ENCODE results near the gene CARD9. TPM values are rescaled to one million over a fixed set of nuclear protein-coding genes. Genes with fewer than 3 reads are reported as not detected.

Gene CARD9
- total RNA-seq, 2 donors from 2014 or later, result 0.15 to 1.1 TPM

- Histone ChIP-seq H3K27ac (no peak overlapping the region), H3K27me3 (no peaks in the 10 kb centered on the region), H3K4me3 (no peak overlapping the region), H3K9me3 (no peaks in the 10 kb centered on the region), H3K36me3 (peaks cover 50% of the 10 kb centered on the region), H3K4me1 (peaks cover 0 to 15% of the 10 kb centered on the region in 2 donors)
- DNase-seq (ENCODE audit: low spot score), result no peak
- TF ChIP-seq CTCF (IDR thresholded peaks at IDR 0.05), result no peak
These were observed 21.5 kb upstream of the CARD9 start for GRCh38 chr9:136395020-136395340.

GRCh38 chr9:136394312-136395019 is 21.0 kb upstream of the CARD9 start:
- Histone ChIP-seq H3K9me3 (no peaks in the 10 kb centered on the region), H3K4me3 (no peak overlapping the region), H3K36me3 (peaks cover 53% of the 10 kb centered on the region), H3K4me1 (peaks cover 0 to 13% of the 10 kb centered on the region in 2 donors), H3K27me3 (no peaks in the 10 kb centered on the region), H3K27ac (no peak overlapping the region)
- DNase-seq (ENCODE audit: low spot score), result no peak
- no peak for TF ChIP-seq CTCF (IDR thresholded peaks at IDR 0.05)

GRCh38 chr9:136393531-136393930 is 20.1 kb upstream of the CARD9 start:
- Histone ChIP-seq H3K4me3 (no peak overlapping the region), H3K36me3 (peaks cover 62% of the 10 kb centered on the region), H3K27ac (no peak overlapping the region), H3K4me1 (peaks cover 0 to 4% of the 10 kb centered on the region in 2 donors), H3K27me3 (no peaks in the 10 kb centered on the region), H3K9me3 (no peaks in the 10 kb centered on the region)
- no peak for TF ChIP-seq CTCF (IDR thresholded peaks at IDR 0.05)
- DNase-seq (ENCODE audit: low spot score), result no peak

- Histone ChIP-seq H3K4me3 (no peak overlapping the region), H3K36me3 (peaks cover 70% of the 10 kb centered on the region), H3K27me3 (no peaks in the 10 kb centered on the region), H3K4me1 (no peaks in the 10 kb centered on the region), H3K27ac (no peak overlapping the region), H3K9me3 (no peaks in the 10 kb centered on the region)
- TF ChIP-seq CTCF (IDR thresholded peaks at IDR 0.05), result no peak
- DNase-seq (ENCODE audit: low spot score), result no peak
These were observed 19.3 kb upstream of the CARD9 start for GRCh38 chr9:136392538-136393449.

GRCh38 chr9:136391737-136392537 is 18.5 kb upstream of the CARD9 start:
- H3K36me3 ChIP-seq, result peaks cover 78% of the 10 kb centered on the region
- no peak overlapping the region for H3K4me3 ChIP-seq
- H3K27ac ChIP-seq, result no peak overlapping the region
- DNase-seq (ENCODE audit: low spot score), result no peak
- H3K4me1 ChIP-seq, result no peaks in the 10 kb centered on the region
- TF ChIP-seq CTCF (IDR thresholded peaks at IDR 0.05), result no peak
- no peaks in the 10 kb centered on the region for H3K27me3 ChIP-seq
- H3K9me3 ChIP-seq, result no peaks in the 10 kb centered on the region
